C4-2B (cell line): Measurements from ENCODE around the gene CTDSP2.
"Not testable (repeated sequence)": the region's sequence is repeated elsewhere in the genome, so short reads cannot be mapped to it uniquely, and the experiment has no call there.

ENCODE experiments used
- ZFX ChIP-seq: fragments of 450-650 bp; IDR thresholded peaks from 2 replicates; pipeline ENCODE4 v1.6.1; 2017
- TF ChIP-seq, protein P1 (sequence below): fragments of 450-650 bp; conservative IDR thresholded peaks from 2 replicates; pipeline ENCODE4 v1.5.1; 2017; ENCODE audit warnings: mild to moderate bottlenecking

GRCh38 chr12:57774634-57775033 lies 71.9 kb downstream of the CTDSP2 start:
- TF ChIP-seq, protein P1, sequence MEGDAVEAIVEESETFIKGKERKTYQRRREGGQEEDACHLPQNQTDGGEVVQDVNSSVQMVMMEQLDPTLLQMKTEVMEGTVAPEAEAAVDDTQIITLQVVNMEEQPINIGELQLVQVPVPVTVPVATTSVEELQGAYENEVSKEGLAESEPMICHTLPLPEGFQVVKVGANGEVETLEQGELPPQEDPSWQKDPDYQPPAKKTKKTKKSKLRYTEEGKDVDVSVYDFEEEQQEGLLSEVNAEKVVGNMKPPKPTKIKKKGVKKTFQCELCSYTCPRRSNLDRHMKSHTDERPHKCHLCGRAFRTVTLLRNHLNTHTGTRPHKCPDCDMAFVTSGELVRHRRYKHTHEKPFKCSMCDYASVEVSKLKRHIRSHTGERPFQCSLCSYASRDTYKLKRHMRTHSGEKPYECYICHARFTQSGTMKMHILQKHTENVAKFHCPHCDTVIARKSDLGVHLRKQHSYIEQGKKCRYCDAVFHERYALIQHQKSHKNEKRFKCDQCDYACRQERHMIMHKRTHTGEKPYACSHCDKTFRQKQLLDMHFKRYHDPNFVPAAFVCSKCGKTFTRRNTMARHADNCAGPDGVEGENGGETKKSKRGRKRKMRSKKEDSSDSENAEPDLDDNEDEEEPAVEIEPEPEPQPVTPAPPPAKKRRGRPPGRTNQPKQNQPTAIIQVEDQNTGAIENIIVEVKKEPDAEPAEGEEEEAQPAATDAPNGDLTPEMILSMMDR = not testable (repeated sequence)
- not testable (repeated sequence) for TF ChIP-seq ZFX
